Measurements from ENCODE around the gene ZBTB22. TPM values are rescaled to one million over a fixed set of nuclear protein-coding genes. Genes with fewer than 3 reads are reported as not detected.
A peak's percentile ranks its signal among the peaks of the same experiment; 100 is the strongest.
"Not testable (repeated sequence)": the region's sequence is repeated elsewhere in the genome, so short reads cannot be mapped to it uniquely, and the experiment has no call there.

The ZBTB22 gene, protein sequence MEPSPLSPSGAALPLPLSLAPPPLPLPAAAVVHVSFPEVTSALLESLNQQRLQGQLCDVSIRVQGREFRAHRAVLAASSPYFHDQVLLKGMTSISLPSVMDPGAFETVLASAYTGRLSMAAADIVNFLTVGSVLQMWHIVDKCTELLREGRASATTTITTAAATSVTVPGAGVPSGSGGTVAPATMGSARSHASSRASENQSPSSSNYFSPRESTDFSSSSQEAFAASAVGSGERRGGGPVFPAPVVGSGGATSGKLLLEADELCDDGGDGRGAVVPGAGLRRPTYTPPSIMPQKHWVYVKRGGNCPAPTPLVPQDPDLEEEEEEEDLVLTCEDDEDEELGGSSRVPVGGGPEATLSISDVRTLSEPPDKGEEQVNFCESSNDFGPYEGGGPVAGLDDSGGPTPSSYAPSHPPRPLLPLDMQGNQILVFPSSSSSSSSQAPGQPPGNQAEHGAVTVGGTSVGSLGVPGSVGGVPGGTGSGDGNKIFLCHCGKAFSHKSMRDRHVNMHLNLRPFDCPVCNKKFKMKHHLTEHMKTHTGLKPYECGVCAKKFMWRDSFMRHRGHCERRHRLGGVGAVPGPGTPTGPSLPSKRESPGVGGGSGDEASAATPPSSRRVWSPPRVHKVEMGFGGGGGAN
- 11.3 and 14.3 TPM in 2 replicates for total RNA-seq

DNA sequence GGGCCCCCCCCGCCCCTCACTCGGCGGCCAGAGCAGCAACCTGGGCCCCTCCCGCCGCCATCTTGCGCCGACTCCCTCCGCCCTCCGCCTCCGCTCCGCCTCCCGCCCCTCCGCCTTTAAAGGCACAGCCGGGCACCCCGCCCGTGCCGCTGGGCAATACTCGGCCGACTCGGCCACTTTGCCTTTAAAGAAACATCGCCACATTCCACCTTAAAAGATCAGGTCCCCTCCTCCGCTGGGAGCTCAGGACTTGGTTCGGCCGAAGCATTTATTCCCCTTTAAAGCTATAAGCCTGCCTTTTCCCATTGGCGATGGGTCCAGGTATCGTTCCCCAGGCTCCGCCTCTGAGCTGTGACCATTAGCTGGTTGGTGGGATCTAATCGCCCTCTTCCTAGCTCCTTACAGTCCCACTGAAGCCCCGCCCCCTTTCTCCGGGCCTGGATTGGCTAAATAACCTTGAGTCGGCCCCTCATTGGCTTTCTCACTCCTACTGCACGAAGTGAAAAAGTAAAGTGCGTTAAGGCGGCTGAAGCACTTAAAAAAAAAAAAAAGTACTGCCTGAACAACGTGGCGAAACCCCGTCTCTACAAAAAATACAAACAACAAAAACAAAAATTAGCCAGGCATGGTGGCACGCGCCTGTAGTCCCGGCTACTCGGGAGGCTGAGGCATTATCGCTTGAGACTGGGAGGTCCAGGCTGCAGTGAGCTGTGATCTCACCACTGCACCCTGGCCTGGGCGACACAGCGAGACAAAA lies at the start of gene ZBTB22:
Gene ZBTB22 (minus strand): TSS at position 76 of the 757 bp plus-strand sequence. CDS start 828 bp downstream, outside the sequence.
- Mint-ChIP-seq H3K9me3 (no peaks in the 10 kb centered on the region), H3K4me1 (peaks cover 53% of the 10 kb centered on the region), H3K36me3 (ENCODE audit: low read depth) (peaks cover 56% of the 10 kb centered on the region), H3K27me3 (no peaks in the 10 kb centered on the region), H3K27ac (peak within 1 kb of the TSS; percentile 96), H3K4me3 (peak within 1 kb of the TSS; percentile 96)
- intact Hi-C loops (cut with micrococcal nuclease): loop anchor here (1.0 to 10.0 kb wide), 3 partner anchors 100 to 1583 kb away; partner anchors contain the start of genes CLIC1 and CUTA
- DNase-seq: peak; percentile 98

DNA sequence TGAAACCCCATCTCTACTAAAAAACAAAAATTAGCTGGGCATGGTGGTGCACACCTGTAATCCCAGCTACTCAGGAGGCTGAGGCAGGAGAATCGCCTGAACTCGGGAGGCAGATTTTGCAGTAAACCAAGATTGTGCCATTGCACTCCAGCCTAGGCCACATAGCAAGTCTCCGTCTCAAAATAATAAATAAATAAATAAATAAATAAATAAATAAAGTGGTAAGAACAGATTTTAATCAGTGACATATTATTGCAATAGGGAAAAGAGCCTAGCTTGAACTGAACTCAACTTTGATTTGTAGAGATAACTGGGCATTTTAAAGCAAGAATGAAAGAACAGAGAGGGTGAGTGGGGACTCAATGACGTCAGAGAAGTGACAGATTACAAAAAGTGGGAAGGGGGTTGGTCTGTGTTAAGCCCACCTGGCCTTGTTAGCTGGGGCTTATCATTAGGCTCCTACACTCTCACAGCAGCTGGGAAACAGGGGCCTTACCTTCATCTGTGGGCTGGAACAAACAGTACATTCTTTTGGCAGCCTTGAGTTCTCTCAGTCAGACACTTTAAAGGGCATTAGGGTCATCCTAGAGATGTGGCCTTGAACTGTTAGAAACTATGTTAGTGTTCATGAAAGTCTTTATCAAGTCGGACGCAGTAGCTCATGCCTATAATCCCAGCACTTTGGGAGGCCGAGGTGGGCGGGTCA lies 49.6 kb upstream of the ZBTB22 start:
- no peak for DNase-seq
- Mint-ChIP-seq H3K36me3 (ENCODE audit: low read depth) (no peaks in the 10 kb centered on the region), H3K4me3 (no peak overlapping the region), H3K27ac (no peak overlapping the region), H3K27me3 (no peaks in the 10 kb centered on the region), H3K9me3 (no peaks in the 10 kb centered on the region), H3K4me1 (peaks cover 5% of the 10 kb centered on the region)
- intact Hi-C loops (cut with micrococcal nuclease): no loop called here

DNA sequence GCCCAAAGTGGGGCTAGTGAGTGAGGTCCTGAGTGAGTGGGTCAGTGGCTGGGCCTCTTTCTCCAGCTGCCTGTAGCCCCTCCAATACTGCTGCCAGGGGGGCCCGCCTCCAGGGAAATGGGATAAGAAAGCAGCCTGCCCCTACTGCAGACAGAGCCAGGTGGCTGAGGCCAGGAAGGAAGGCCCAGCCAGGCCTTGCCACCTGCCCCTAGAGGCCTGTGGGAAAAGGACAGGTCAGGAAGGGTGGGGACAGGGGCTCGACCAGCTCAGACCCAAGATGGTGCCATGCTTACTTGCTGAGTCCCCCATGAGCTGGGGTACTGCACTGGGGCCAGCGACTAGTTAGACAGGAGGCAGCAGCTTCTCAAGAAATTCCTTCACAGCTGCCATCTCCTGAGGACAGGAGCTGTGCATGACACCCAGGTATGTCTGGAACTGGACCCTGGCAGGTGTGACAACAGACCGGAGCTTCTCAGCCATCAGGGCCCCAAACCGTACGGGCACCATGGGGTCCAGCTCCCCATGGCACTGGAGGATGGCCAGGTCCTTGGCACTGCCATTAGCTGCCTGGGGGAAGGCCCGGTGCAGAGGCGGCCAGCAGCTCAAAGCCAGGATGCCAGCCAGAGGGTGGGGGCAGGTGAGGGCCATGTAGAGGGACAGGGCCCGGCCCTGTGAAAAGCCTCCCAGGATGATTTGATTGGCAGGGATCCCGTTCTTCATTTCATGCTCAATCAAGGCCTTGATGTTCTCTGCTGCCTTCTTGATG lies 47.8 kb upstream of the ZBTB22 start:
- H3K36me3 Mint-ChIP-seq (ENCODE audit: low read depth); H3K4me3 Mint-ChIP-seq; H3K27ac Mint-ChIP-seq; H3K9me3 Mint-ChIP-seq; H3K27me3 Mint-ChIP-seq; DNase-seq; H3K4me1 Mint-ChIP-seq; intact Hi-C loops (cut with micrococcal nuclease): not testable (repeated sequence)

DNA sequence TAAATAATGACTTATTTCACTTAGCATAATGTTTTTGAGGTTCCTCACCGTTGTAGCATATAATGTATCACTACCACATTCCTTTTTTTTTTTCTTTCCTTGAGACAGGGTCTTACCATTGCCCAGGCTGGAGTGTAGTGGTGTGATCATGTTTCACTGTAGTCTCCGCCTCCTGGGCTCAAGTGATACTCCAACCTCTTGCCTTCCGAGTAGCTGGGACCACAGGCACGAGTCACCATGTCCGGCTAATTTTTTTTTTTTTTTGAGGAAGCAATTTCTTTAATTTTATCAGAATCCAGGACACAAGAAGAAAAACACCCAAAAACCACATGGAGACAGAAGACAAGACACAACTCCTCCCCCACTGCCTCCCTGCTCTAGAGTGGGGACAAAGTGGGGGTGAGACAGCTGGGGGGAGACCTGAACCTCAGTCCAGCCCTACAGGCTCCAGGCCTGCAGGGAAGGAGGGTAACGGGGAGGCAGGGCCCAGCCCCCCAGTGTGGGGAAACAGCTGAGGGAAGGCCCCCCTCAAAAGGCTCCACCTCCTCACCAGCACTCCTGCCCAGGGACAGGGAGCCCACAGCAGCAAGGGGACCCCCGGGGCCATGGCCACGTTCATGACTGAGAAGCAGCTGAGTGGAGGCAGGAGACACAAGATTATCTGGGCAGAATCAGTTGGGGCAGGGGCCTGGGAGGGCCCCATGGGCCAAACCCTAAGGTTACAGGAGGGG lies 47.1 kb upstream of the ZBTB22 start:
- H3K36me3 Mint-ChIP-seq (ENCODE audit: low read depth); H3K4me1 Mint-ChIP-seq; intact Hi-C loops (cut with micrococcal nuclease); H3K27me3 Mint-ChIP-seq; H3K9me3 Mint-ChIP-seq; DNase-seq; H3K4me3 Mint-ChIP-seq: not testable (repeated sequence)
- H3K27ac Mint-ChIP-seq: peak overlapping the region; percentile 54

DNA sequence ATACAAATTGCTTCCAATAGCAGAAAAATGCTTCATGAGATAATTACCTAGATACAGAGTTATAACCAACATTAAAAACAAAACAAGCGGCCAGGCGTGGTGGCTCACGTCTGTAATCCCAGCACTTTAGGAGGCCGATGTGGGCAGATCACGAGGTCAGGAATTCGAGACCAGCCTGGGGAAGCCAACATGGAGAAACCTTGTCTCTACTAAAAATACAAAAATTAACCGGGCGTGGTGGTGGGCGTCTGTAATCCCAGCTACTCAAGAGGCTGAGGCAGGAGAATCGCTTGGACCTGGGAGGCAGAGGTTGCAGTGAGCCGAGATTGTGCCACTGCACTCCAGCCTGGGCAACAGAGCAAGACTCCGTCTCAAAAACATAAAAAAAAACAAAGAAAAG lies 45.9 kb upstream of the ZBTB22 start:
- H3K4me3 Mint-ChIP-seq; H3K36me3 Mint-ChIP-seq (ENCODE audit: low read depth); H3K9me3 Mint-ChIP-seq; H3K27ac Mint-ChIP-seq; H3K4me1 Mint-ChIP-seq; intact Hi-C loops (cut with micrococcal nuclease); DNase-seq: not testable (repeated sequence)
- H3K27me3 Mint-ChIP-seq: peaks cover 15% of the 10 kb centered on the region

DNA sequence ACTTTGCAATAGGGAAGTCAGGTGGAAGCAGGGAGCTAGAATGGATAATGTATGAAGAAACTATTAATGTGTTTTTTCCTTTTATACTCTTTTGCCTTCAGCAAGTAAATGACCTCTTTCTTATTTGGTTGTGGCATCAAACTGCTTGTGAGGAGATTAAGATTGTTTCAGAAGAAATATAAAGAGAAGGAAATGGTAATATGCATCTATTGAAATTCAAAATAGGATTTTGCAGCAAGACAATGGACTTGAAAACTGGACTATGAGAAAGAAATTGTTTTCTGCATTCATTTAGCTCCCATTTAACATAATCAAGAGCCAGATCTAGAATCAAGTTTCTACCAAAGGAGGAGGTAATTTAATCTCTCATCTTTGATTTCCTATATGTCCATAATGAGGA lies 41.8 kb upstream of the ZBTB22 start:
- Mint-ChIP-seq H3K27me3 (peaks cover 17% of the 10 kb centered on the region), H3K9me3 (no peaks in the 10 kb centered on the region), H3K4me3 (no peak overlapping the region), H3K36me3 (ENCODE audit: low read depth) (no peaks in the 10 kb centered on the region), H3K4me1 (peaks cover under 1% of the 10 kb centered on the region), H3K27ac (no peak overlapping the region)
- no peak for DNase-seq
- intact Hi-C loops (cut with micrococcal nuclease): no loop called here

DNA sequence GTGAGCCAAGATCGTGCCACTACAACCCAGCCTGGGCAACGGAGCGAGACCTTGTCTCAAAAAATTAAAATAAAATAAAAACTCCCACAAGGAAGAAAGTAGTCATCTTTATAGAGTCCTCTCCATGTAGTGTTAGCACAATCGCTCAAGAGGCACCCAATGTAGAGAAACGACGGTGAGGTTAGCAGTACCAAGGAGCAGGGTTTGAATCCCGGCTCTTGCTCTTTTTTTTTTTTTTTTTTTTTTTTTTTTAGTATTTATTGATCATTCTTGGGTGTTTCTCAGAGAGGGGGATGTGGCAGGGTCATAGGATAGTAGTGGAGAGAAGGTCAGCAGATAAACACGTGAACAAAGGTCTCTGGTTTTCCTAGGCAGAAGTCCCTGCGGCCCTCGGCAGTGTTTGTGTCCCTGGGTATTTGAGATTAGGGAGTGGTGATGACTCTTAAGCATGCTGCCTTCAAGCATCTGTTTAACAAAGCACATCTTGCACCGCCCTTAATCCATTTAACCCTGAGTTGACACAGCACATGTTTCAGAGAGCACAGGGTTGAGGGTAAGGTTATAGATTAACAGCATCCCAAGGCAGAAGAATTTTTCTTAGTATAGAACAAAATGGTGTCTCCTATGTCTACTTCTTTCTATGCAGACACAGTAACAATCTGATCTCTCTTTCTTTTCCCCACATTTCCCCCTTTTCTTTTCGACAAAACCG lies 39.8 kb upstream of the ZBTB22 start:
- intact Hi-C loops (cut with micrococcal nuclease); H3K4me1 Mint-ChIP-seq; H3K9me3 Mint-ChIP-seq; H3K4me3 Mint-ChIP-seq; DNase-seq; H3K27ac Mint-ChIP-seq; H3K36me3 Mint-ChIP-seq (ENCODE audit: low read depth): not testable (repeated sequence)
- peaks cover 19% of the 10 kb centered on the region for H3K27me3 Mint-ChIP-seq

DNA sequence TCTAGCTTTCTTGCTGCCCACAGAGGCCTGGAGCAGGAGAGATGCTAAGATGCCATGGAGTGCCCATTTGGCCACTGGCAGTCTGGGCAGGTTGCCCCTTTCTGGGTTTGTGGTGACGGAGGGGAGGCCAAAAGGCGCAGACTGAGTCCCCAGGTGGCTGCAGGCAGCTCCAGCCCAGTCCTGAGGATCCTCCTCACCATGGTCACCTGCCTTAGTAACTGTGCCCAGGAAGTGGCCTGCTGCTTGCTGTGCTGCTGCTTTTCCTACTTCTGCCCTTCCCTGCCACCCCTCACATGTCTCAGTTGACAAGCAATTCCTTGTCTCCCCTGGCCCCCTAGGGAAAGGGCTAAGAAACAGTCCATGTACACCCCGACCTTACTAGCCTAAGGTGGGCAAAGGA lies 38.8 kb upstream of the ZBTB22 start:
- Mint-ChIP-seq H3K4me1 (no peaks in the 10 kb centered on the region), H3K4me3 (no peak overlapping the region), H3K36me3 (ENCODE audit: low read depth) (no peaks in the 10 kb centered on the region), H3K27ac (no peak overlapping the region), H3K27me3 (peaks cover 19% of the 10 kb centered on the region), H3K9me3 (no peaks in the 10 kb centered on the region)
- intact Hi-C loops (cut with micrococcal nuclease): no loop called here
- no peak for DNase-seq

DNA sequence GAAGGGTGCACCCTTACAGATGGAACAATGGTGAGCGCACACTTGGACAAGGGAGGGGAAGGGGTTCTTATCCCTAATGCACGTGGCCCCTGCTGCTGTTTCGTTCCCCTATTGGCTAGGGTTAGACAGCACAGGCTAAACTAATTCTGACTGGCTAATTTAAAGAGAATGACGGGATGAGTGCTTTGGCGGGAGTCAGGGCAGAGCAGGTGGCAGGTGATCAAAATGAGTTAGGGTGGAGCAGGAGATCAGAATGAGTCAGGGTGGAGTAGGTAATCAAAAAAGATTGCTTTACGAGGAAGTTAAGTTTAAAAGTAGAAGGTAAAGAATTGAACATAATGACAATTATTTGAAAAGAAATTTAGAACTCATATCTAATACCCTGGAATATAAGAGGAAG lies 38.3 kb upstream of the ZBTB22 start:
- H3K27ac Mint-ChIP-seq; H3K4me3 Mint-ChIP-seq; intact Hi-C loops (cut with micrococcal nuclease); H3K36me3 Mint-ChIP-seq (ENCODE audit: low read depth); DNase-seq; H3K4me1 Mint-ChIP-seq; H3K9me3 Mint-ChIP-seq: not testable (repeated sequence)
- H3K27me3 Mint-ChIP-seq: peaks cover 19% of the 10 kb centered on the region

DNA sequence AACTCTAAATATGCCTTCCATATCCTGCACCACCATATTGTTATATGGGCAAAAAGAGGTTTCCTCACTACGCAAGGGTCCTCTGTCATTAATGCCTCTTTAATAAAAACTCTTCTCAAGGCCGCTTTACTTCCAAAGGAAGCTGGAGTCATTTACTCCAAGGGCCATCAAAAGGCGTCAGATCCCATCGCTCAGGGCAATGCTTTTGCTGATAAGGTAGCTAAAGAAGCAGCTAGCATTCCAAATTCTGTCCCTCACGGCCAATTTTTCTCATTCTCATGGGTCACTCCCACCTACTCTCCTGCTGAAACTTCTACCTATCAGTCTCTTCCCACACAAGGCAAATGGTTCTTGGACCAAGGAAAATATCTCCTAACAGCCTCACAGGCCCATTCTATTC lies 30.3 kb upstream of the ZBTB22 start:
- no peak overlapping the region for H3K4me3 Mint-ChIP-seq
- no peak for DNase-seq
- H3K4me1 Mint-ChIP-seq: peaks cover 29% of the 10 kb centered on the region
- no peaks in the 10 kb centered on the region for H3K36me3 Mint-ChIP-seq (ENCODE audit: low read depth)
- peaks cover 7% of the 10 kb centered on the region for H3K27me3 Mint-ChIP-seq
- intact Hi-C loops (cut with micrococcal nuclease): no loop called here
- H3K9me3 Mint-ChIP-seq: no peaks in the 10 kb centered on the region
- no peak overlapping the region for H3K27ac Mint-ChIP-seq

DNA sequence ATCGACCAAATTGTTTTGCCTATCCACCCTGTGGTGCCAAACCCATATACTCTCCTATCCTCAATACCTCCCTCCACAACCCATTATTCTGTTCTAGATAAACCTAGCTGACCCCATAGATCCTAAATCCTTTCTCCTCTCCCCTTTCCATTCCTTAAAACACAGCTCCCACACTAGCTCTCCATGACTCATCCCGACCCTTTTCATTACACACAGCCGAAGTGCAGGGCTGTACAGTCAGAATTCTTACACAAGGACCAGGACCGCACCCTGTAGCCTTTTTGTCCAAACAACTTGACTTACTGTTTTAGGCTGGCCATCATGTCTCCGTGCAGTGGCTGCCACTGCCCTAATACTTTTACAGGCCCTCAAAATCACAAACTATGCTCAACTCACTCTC lies 29.4 kb upstream of the ZBTB22 start:
- H3K36me3 Mint-ChIP-seq (ENCODE audit: low read depth); DNase-seq; H3K27me3 Mint-ChIP-seq; H3K9me3 Mint-ChIP-seq; intact Hi-C loops (cut with micrococcal nuclease); H3K4me3 Mint-ChIP-seq: not testable (repeated sequence)
- Mint-ChIP-seq H3K27ac (peak overlapping the region; percentile 2), H3K4me1 (peaks cover 29% of the 10 kb centered on the region)
